COLO668 (cell line): ENCODE data around the gene STN1.

Experiments
- DNase-seq: peaks from one replicate; lab custom pipeline; 2025; ENCODE audit not compliant: unreplicated experiment; lab: John Stamatoyannopoulos, UW

Gene STN1

GRCh38 chr10:103930449-103930848 is 12.5 kb upstream of the STN1 start:
- DNase-seq = no peak

GRCh38 chr10:103929381-103929921 is 11.5 kb upstream of the STN1 start:
- no peak for DNase-seq

- no peak for DNase-seq
These were observed 10.8 kb upstream of the STN1 start for GRCh38 chr10:103928784-103929183.

GRCh38 chr10:103926722-103927319 is 8.8 kb upstream of the STN1 start:
- no peak for DNase-seq

GRCh38 chr10:103925591-103925990 is 7.6 kb upstream of the STN1 start:
- no peak for DNase-seq

- no peak for DNase-seq
These were observed 5.5 kb upstream of the STN1 start for GRCh38 chr10:103923502-103923901.

- no peak for DNase-seq
These were observed 4.7 kb upstream of the STN1 start for GRCh38 chr10:103922659-103923058.

- no peak for DNase-seq
These were observed 3.8 kb upstream of the STN1 start for GRCh38 chr10:103921750-103922195.

- no peak for DNase-seq
These were observed 3.3 kb upstream of the STN1 start for GRCh38 chr10:103921248-103921647.

GRCh38 chr10:103919648-103920025 is 1.7 kb upstream of the STN1 start:
- no peak for DNase-seq

- peak; percentile 43 for DNase-seq
These were observed 507 bp downstream of the STN1 start for GRCh38 chr10:103917302-103918052.

- no peak for DNase-seq
These were observed 1.1 kb downstream of the STN1 start for GRCh38 chr10:103916876-103917275.

GRCh38 chr10:103916254-103916653 is 1.7 kb downstream of the STN1 start:
- DNase-seq = no peak

- DNase-seq = no peak
These were observed 2.2 kb downstream of the STN1 start for GRCh38 chr10:103915796-103916195.

GRCh38 chr10:103912759-103913158 is 5.2 kb downstream of the STN1 start:
- no peak for DNase-seq

GRCh38 chr10:103911021-103911459 is 6.9 kb downstream of the STN1 start:
- no peak for DNase-seq

- DNase-seq = no peak
These were observed 7.5 kb downstream of the STN1 start for GRCh38 chr10:103910442-103911012.

GRCh38 chr10:103905441-103905840 is 12.5 kb downstream of the STN1 start:
- no peak for DNase-seq

GRCh38 chr10:103901299-103901698 is 16.7 kb downstream of the STN1 start:
- no peak for DNase-seq

- no peak for DNase-seq
These were observed 18.7 kb downstream of the STN1 start for GRCh38 chr10:103899312-103899711.

- DNase-seq = no peak
These were observed 20.7 kb downstream of the STN1 start for GRCh38 chr10:103897241-103897774.

- DNase-seq = no peak
These were observed 21.8 kb downstream of the STN1 start for GRCh38 chr10:103896225-103896624.
